Measurements from ENCODE around the gene STK32C.

Gene STK32C

GRCh38 chr10:132206806-132207535 lies 100.8 kb downstream of the STK32C start:
- no peak for DNase-seq

GRCh38 chr10:132206377-132206745 lies 101.4 kb downstream of the STK32C start:
- no peak for DNase-seq

- DNase-seq = no peak
Measured at GRCh38 chr10:132205650-132206376, 101.9 kb downstream of the STK32C start.

GRCh38 chr10:132204781-132205473 lies 102.8 kb downstream of the STK32C start:
- no peak for DNase-seq

GRCh38 chr10:132204078-132204780 lies 103.5 kb downstream of the STK32C start:
- no peak for DNase-seq

- DNase-seq = no peak
Measured at GRCh38 chr10:132203256-132204077, 104.3 kb downstream of the STK32C start.

GRCh38 chr10:132202070-132202970 lies 105.4 kb downstream of the STK32C start:
- DNase-seq = no peak

- no peak for DNase-seq
Measured at GRCh38 chr10:132201111-132201969, 106.4 kb downstream of the STK32C start.

- no peak for DNase-seq
Measured at GRCh38 chr10:132200344-132201110, 107.2 kb downstream of the STK32C start.

- no peak for DNase-seq
Measured at GRCh38 chr10:132199854-132200311, 107.9 kb downstream of the STK32C start.

- DNase-seq = no peak
Measured at GRCh38 chr10:132199268-132199853, 108.4 kb downstream of the STK32C start.

- DNase-seq = no peak
Measured at GRCh38 chr10:132198381-132199181, 109.2 kb downstream of the STK32C start.

- no peak for DNase-seq
Measured at GRCh38 chr10:132198068-132198370, 109.7 kb downstream of the STK32C start.

- no peak for DNase-seq
Measured at GRCh38 chr10:132197271-132198067, 110.3 kb downstream of the STK32C start.

GRCh38 chr10:132196178-132197113 lies 111.3 kb downstream of the STK32C start:
- no peak for DNase-seq
